Loucy (cell line): ENCODE measurements around the gene CHRM2.

ENCODE experiments used
- H2AFZ ChIP-seq: fragments of 200-600 bp; sonication (generic); 2 replicates; pipeline ENCODE4 v1.6.0; 2016; ENCODE audit warnings: antibody characterized with exemption, mild to moderate bottlenecking, low read length, moderate library complexity
- H3F3A ChIP-seq: fragments of 200-600 bp; 2 replicates; pipeline ENCODE4 v1.6.0; 2016; ENCODE audit warnings: antibody characterized with exemption, low read depth, mild to moderate bottlenecking
- H3K27me3 ChIP-seq: fragments of 200-600 bp; sonication (generic); 2 replicates; pipeline ENCODE4 v1.6.1; 2014; ENCODE audit warnings: low read length, mild to moderate bottlenecking; ENCODE audit not compliant: insufficient read depth, poor library complexity, severe bottlenecking
- H3K36me3 ChIP-seq: fragments of 200-600 bp; sonication (generic); 2 replicates; pipeline ENCODE4 v1.6.1; 2016; ENCODE audit warnings: low read length; ENCODE audit not compliant: insufficient read depth
- H3K4me1 ChIP-seq: fragments of 200-600 bp; sonication (generic); 2 replicates; pipeline ENCODE4 v1.5.1; 2014; ENCODE audit warnings: low read length, mild to moderate bottlenecking; ENCODE audit not compliant: insufficient read depth, poor library complexity, severe bottlenecking
- H3K4me2 ChIP-seq: fragments of 200-600 bp; sonication (generic); 2 replicates; pipeline ENCODE4 v1.6.0; 2014; ENCODE audit warnings: antibody characterized with exemption, low read length, low read depth, mild to moderate bottlenecking; ENCODE audit not compliant: poor library complexity, severe bottlenecking
- H3K4me3 ChIP-seq: fragments of 200-600 bp; sonication (generic); 2 replicates; pipeline ENCODE4 v1.5.1; 2014; ENCODE audit warnings: low read length, mild to moderate bottlenecking, mixed read lengths; ENCODE audit not compliant: poor library complexity, severe bottlenecking
- H3K79me2 ChIP-seq: fragments of 200-600 bp; sonication (generic); 2 replicates; pipeline ENCODE4 v1.6.1; 2014; ENCODE audit warnings: low read length; ENCODE audit not compliant: insufficient read depth
- H3K9ac ChIP-seq: fragments of 200-600 bp; sonication (generic); 2 replicates; pipeline ENCODE4 v1.6.0; 2014; ENCODE audit warnings: mild to moderate bottlenecking, low read depth, low read length, moderate library complexity; ENCODE audit not compliant: poor library complexity, severe bottlenecking
- H3K9me2 ChIP-seq: fragments of 200-600 bp; sonication (generic); replicated peaks from 2 replicates; pipeline ENCODE4 v1.6.1; 2016; ENCODE audit warnings: low read depth, low read length, mixed read lengths
- H3K9me3 ChIP-seq: fragments of 200-600 bp; sonication (generic); 2 replicates; pipeline ENCODE4 v1.6.1; 2014; ENCODE audit warnings: mild to moderate bottlenecking, antibody characterized with exemption, low read length, low read depth; ENCODE audit not compliant: insufficient read depth
- H4K20me1 ChIP-seq: fragments of 200-600 bp; sonication (generic); 2 replicates; pipeline ENCODE4 v1.6.0; 2014; ENCODE audit warnings: antibody characterized with exemption, low read length, mild to moderate bottlenecking; ENCODE audit not compliant: insufficient read depth, poor library complexity, severe bottlenecking
- CTCF ChIP-seq: fragments of 200-600 bp; sonication (generic); conservative IDR thresholded peaks from 2 replicates; pipeline ENCODE4 v1.5.1; 2014; ENCODE audit warnings: mild to moderate bottlenecking, antibody characterized with exemption, low read length
- EZH2phosphoT487 ChIP-seq: fragments of 200-600 bp; IDR thresholded peaks from 2 replicates; pipeline ENCODE4 v1.6.1; 2018; ENCODE audit warnings: antibody characterized with exemption, mild to moderate bottlenecking, moderate library complexity, borderline replicate concordance

CHRM2 gene

GRCh38 chr7:137040745-137041144 lies 172.3 kb downstream of the CHRM2 start:
- Histone ChIP-seq H3K27me3 (no peaks in the 10 kb centered on the region), H3K4me2 (no peak overlapping the region), H3K79me2 (no peaks in the 10 kb centered on the region), H3K4me3 (no peak overlapping the region), H3F3A (no peaks in the 10 kb centered on the region), H3K9me3 (no peaks in the 10 kb centered on the region), H3K9me2 (no peaks in the 10 kb centered on the region), H3K4me1 (no peaks in the 10 kb centered on the region), H2AFZ (no peak overlapping the region), H3K9ac (no peak overlapping the region), H4K20me1 (no peaks in the 10 kb centered on the region), H3K36me3 (no peaks in the 10 kb centered on the region)
- TF ChIP-seq EZH2phosphoT487 (no peak), CTCF (no peak)

GRCh38 chr7:137045573-137045972 lies 177.1 kb downstream of the CHRM2 start:
- no peak for TF ChIP-seq EZH2phosphoT487
- no peak for TF ChIP-seq CTCF

GRCh38 chr7:137069249-137069963 lies 201.0 kb downstream of the CHRM2 start:
- no peak overlapping the region for H3K4me2 ChIP-seq
- H3K4me1 ChIP-seq, result no peaks in the 10 kb centered on the region
- no peak for TF ChIP-seq CTCF
- TF ChIP-seq EZH2phosphoT487, result no peak
- H3K9me2 ChIP-seq, result no peaks in the 10 kb centered on the region
- H3K9ac ChIP-seq, result no peak overlapping the region
- H2AFZ ChIP-seq, result no peak overlapping the region
- H3K4me3 ChIP-seq, result no peak overlapping the region
- H3K9me3 ChIP-seq, result no peaks in the 10 kb centered on the region; the same call in 1 of the 2 replicates
- no peaks in the 10 kb centered on the region for H3F3A ChIP-seq
- no peaks in the 10 kb centered on the region for H4K20me1 ChIP-seq
- no peaks in the 10 kb centered on the region for H3K79me2 ChIP-seq
- no peaks in the 10 kb centered on the region for H3K27me3 ChIP-seq
- H3K36me3 ChIP-seq, result no peaks in the 10 kb centered on the region

More at GRCh38 chr7:137045573-137045972, 177.1 kb downstream of the CHRM2 start:
- no peaks in the 10 kb centered on the region for H3K27me3 ChIP-seq
- no peaks in the 10 kb centered on the region for H3K9me2 ChIP-seq
- no peaks in the 10 kb centered on the region for H3K79me2 ChIP-seq
- H3K4me2 ChIP-seq, result no peak overlapping the region
- H2AFZ ChIP-seq, result no peak overlapping the region
- H4K20me1 ChIP-seq, result no peaks in the 10 kb centered on the region
- no peaks in the 10 kb centered on the region for H3K36me3 ChIP-seq
- H3K4me3 ChIP-seq, result no peak overlapping the region
- no peaks in the 10 kb centered on the region for H3K4me1 ChIP-seq
- H3F3A ChIP-seq, result no peaks in the 10 kb centered on the region
- H3K9me3 ChIP-seq, result no peaks in the 10 kb centered on the region
- no peak overlapping the region for H3K9ac ChIP-seq
